Measurements from ENCODE around the gene NPW. TPM values are rescaled to one million over a fixed set of nuclear protein-coding genes. Genes with fewer than 3 reads are reported as not detected.
A peak's percentile ranks its signal among the peaks of the same experiment; 100 is the strongest.

Gene NPW
- total RNA-seq, 2 donors from 2014 or later: 1.8 to 3.6 TPM

DNA sequence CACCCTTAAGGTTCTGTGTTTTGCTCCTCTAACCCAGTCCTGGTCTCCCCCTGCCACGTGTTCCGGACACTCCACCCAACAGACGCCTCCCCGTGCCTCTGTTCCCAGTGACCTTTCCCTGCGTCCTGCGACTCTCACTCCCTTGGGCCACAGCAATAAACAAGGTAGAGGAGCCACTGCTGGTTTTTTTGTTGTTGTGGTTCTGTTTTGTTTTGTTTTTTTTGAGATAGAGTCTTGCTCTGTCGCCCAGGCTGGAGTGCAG is 3.7 kb upstream of the NPW start:
- no peak for TF ChIP-seq POLR2A (IDR thresholded peaks at IDR 0.05)
- no peak for TF ChIP-seq POLR2AphosphoS5 (IDR thresholded peaks at IDR 0.05)
- TF ChIP-seq, protein P1, sequence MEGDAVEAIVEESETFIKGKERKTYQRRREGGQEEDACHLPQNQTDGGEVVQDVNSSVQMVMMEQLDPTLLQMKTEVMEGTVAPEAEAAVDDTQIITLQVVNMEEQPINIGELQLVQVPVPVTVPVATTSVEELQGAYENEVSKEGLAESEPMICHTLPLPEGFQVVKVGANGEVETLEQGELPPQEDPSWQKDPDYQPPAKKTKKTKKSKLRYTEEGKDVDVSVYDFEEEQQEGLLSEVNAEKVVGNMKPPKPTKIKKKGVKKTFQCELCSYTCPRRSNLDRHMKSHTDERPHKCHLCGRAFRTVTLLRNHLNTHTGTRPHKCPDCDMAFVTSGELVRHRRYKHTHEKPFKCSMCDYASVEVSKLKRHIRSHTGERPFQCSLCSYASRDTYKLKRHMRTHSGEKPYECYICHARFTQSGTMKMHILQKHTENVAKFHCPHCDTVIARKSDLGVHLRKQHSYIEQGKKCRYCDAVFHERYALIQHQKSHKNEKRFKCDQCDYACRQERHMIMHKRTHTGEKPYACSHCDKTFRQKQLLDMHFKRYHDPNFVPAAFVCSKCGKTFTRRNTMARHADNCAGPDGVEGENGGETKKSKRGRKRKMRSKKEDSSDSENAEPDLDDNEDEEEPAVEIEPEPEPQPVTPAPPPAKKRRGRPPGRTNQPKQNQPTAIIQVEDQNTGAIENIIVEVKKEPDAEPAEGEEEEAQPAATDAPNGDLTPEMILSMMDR (IDR thresholded peaks at IDR 0.05): no peak
- intact Hi-C loops (cut with DNase I): no loop called here

DNA sequence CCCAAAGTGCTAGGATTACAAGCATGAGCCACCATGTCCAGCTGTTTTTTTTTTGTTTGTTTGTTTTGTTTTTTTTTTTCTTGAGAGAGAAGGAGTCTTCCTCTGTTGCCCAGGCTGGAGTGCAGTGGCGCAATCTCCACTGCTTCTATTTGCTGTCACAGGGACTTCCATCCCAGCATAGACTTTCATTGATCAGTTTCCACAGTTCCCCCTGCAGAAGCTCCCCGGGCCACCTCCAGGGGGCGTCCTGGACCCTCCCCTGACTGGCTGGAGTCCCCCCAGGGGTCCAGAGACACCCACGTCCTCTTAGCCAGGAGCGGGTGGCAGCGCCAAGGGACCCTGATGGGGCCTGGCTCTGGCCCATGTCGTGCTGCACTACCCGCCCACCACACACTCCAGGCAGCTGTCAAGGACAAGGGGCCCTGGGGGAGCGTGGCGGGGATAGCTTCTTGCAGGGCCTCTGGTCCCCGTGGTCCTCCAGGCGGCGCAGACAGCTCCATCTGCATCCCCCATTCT is 3.1 kb upstream of the NPW start:
- Histone ChIP-seq H3K4me1 (replicated peaks) (peaks cover 9% of the 10 kb centered on the region), H3K9me3 (no peaks in the 10 kb centered on the region), H3K36me3 (no peaks in the 10 kb centered on the region), H3K27ac (no peak overlapping the region), H3K27me3 (replicated peaks; ENCODE audit: insufficient read depth) (peaks cover 5% of the 10 kb centered on the region), H3K4me3 (no peak overlapping the region)
- TF ChIP-seq, protein P1 (IDR thresholded peaks at IDR 0.05): no peak
- no peak for TF ChIP-seq POLR2A (IDR thresholded peaks at IDR 0.05)
- no peak for TF ChIP-seq POLR2AphosphoS5 (IDR thresholded peaks at IDR 0.05)
- 40% methylated on average over 13 of the region's 13 CpGs for WGBS
- intact Hi-C loops (cut with DNase I): no loop called here
- no peak for DNase-seq (ENCODE audit: low spot score)

More for the DNA sequence above, 3.7 kb upstream of the NPW start:
- WGBS: 86% methylated on average over 7 of the region's 7 CpGs
- no peaks in the 10 kb centered on the region for H3K9me3 ChIP-seq
- peaks cover 5% of the 10 kb centered on the region for H3K27me3 ChIP-seq (replicated peaks; ENCODE audit: insufficient read depth)
- H3K4me1 ChIP-seq (replicated peaks): peaks cover 9% of the 10 kb centered on the region
- DNase-seq (ENCODE audit: low spot score): no peak
- no peak overlapping the region for H3K27ac ChIP-seq
- no peaks in the 10 kb centered on the region for H3K36me3 ChIP-seq
- H3K4me3 ChIP-seq: no peak overlapping the region

DNA sequence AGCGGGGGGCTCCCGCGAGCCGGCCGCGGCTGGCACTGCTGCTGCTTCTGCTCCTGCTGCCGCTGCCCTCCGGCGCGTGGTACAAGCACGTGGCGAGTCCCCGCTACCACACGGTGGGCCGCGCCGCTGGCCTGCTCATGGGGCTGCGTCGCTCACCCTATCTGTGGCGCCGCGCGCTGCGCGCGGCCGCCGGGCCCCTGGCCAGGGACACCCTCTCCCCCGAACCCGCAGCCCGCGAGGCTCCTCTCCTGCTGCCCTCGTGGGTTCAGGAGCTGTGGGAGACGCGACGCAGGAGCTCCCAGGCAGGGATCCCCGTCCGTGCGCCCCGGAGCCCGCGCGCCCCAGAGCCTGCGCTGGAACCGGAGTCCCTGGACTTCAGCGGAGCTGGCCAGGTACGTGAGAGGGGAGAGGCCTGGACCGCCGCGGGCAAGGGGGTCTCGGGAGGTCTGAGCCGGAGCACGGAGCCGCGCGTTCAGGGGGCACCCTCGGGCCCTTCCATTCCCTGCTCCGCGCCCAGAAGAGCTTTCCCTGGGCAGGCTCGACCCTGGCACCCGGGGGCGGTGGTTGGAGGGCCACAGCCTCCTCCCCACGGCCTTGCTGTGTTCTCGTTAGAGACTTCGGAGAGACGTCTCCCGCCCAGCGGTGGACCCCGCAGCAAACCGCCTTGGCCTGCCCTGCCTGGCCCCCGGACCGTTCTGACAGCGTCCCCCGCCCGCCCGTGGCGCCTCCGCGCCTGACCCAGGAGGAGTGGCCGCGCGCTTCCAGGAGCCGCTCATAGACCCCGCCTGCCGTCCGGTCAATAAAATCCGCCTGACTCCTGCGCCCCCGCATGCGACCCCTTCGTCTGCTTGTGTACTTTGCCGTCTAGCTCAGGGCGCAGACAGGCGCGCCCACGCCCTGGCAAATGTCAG is 591 bp downstream of the NPW start:
- H3K4me3 ChIP-seq: no peak overlapping the region
- no peaks in the 10 kb centered on the region for H3K36me3 ChIP-seq
- H3K27me3 ChIP-seq (replicated peaks; ENCODE audit: insufficient read depth): peaks cover 5% of the 10 kb centered on the region
- WGBS: under 1% methylated on average over 33 of the region's 96 CpGs
- no peaks in the 10 kb centered on the region for H3K9me3 ChIP-seq
- no peak for DNase-seq (ENCODE audit: low spot score)
- peaks cover 9% of the 10 kb centered on the region for H3K4me1 ChIP-seq (replicated peaks)
- intact Hi-C loops (cut with DNase I): loop anchor here (10.0 kb wide), 1 partner anchor 225 kb away; no protein-coding TSS in a partner anchor
- TF ChIP-seq POLR2AphosphoS5 (IDR thresholded peaks at IDR 0.05): no peak
- TF ChIP-seq, protein P1 (IDR thresholded peaks at IDR 0.05): no peak
- no peak for TF ChIP-seq POLR2A (IDR thresholded peaks at IDR 0.05)
- no peak overlapping the region for H3K27ac ChIP-seq

DNA sequence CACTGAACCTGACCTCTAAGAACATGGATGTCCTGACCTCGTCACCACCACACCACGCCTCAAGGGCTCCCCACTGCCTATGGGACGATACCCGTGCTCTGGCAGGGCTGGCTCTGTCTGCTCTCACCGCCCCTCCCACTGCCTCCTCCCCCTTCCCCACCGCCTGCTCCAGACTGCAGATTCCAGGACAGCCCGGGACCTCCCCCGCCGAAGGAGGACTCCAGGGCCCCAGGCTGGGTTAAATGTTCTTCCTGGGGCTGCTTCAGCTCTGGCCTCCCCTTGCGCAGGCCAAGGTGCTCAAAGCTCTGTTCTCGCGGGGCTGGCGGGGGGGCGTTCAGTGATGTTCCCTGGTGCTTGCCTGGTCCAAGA is 3.1 kb downstream of the NPW start:
- Histone ChIP-seq H3K4me3 (peak overlapping the region in 1 of 2 donors; percentile 23), H3K9me3 (no peaks in the 10 kb centered on the region), H3K27me3 (replicated peaks; ENCODE audit: insufficient read depth) (peaks cover 5% of the 10 kb centered on the region), H3K4me1 (replicated peaks) (peaks cover 9% of the 10 kb centered on the region), H3K27ac (peak overlapping the region in 1 of 2 donors; percentile 71), H3K36me3 (no peaks in the 10 kb centered on the region)
- TF ChIP-seq, protein P1 (IDR thresholded peaks at IDR 0.05): no peak
- TF ChIP-seq POLR2A (IDR thresholded peaks at IDR 0.05): no peak
- TF ChIP-seq POLR2AphosphoS5 (IDR thresholded peaks at IDR 0.05): no peak
- no peak for DNase-seq (ENCODE audit: low spot score)
- whole genome bisulfite sequencing: 1% methylated on average over 14 of the region's 14 CpGs
- intact Hi-C loops (cut with DNase I): loop anchor here (2.0 to 10.0 kb wide), 2 partner anchors 118 to 222 kb away; no protein-coding TSS in a partner anchor
